A549 (cell line): ENCODE data around the gene DGKE. TPM values are rescaled to one million over a fixed set of nuclear protein-coding genes. Genes with fewer than 3 reads are reported as not detected.

Experiments
- ATAC-seq, 2 experiments: fragments of 200-7000 bp in 1 of 2; fragments of >200 bp in 1 of 2; cut with Nextera tagmentation in 1 of 2; cut with Tn5 transposase in 1 of 2; 3 replicates each; pipeline versions ENCODE4 v1.8.0 to v1.9.1; 2018 to 2020; ENCODE audit warnings: mild to moderate bottlenecking in 1 of 2, moderate library complexity in 1 of 2
- CTCF ChIA-PET: fragments of 300-600 bp; sonication (Branson Sonifier 250); formaldehyde crosslinking; extraction: SDS; loops from one replicate; lab custom pipeline; 2021; ENCODE audit warnings: antibody characterized with exemption, inconsistent platforms; lab: Yijun Ruan, JAX
- POLR2A ChIA-PET: fragments of 350-600 bp; formaldehyde crosslinking; extraction: SDS; loops from one replicate; lab custom pipeline; 2021; ENCODE audit warnings: antibody characterized with exemption, inconsistent platforms; lab: Yijun Ruan, JAX
- DNase-seq, 2 experiments: peaks; one replicate each; pipeline versions ENCODE4 v3.0.0 to v3.0.0-alpha.2; 2011 to 2016; ENCODE audit warnings: low read depth in 1 of 2, low spot score in 1 of 2
- FAIRE-seq: peaks from 2 replicates; lab custom pipeline; 2011; peaks lifted over from hg19 to GRCh38; lab: Jason Lieb, UNC
- H3K27ac ChIP-seq, 2 experiments: fragments of >200 bp; sonication (Bioruptor Twin); formaldehyde crosslinking; 3 replicates each; pipeline ENCODE4 v1.5.1; 2016 to 2017
- H3K4me1 ChIP-seq: fragments of >200 bp; sonication (Bioruptor Twin); formaldehyde crosslinking; 3 replicates; pipeline ENCODE4 v1.6.1; 2016
- H3K4me2 ChIP-seq: fragments of >200 bp; sonication (Bioruptor Twin); formaldehyde crosslinking; 3 replicates; pipeline ENCODE4 v1.6.1; 2016
- H3K4me3 ChIP-seq: fragments of >200 bp; sonication (Bioruptor Twin); formaldehyde crosslinking; 3 replicates; pipeline ENCODE4 v1.5.1; 2016
- H3K9me3 ChIP-seq: fragments of >200 bp; sonication (Bioruptor Twin); formaldehyde crosslinking; 3 replicates; pipeline ENCODE4 v1.6.1; 2016
- BHLHE40 ChIP-seq: IDR thresholded peaks from 2 replicates; pipeline ENCODE4 v1.6.1; 2012; ENCODE audit warnings: low read depth, low read length, inconsistent platforms
- CHD2 ChIP-seq: fragments of 150-350 bp; IDR thresholded peaks from 2 replicates; pipeline ENCODE4 v1.6.1; 2014; ENCODE audit warnings: low read length; ENCODE audit not compliant: partially characterized antibody
- CTCF ChIP-seq: fragments of >200 bp; sonication (Bioruptor Twin); formaldehyde crosslinking; IDR thresholded peaks from 3 replicates; pipeline ENCODE4 v1.5.1; 2016
- ELK1 ChIP-seq: fragments of 150-350 bp; IDR thresholded peaks from 2 replicates; pipeline ENCODE4 v1.6.1; 2014; ENCODE audit warnings: low read depth, mild to moderate bottlenecking, low read length
- HDAC2 ChIP-seq: fragments of 200-600 bp; sonication (generic); IDR thresholded peaks from 2 replicates; pipeline ENCODE4 v1.6.1; 2016
- HEYL ChIP-seq: fragments of 250-450 bp; sonication (Bioruptor Pico); IDR thresholded peaks from 2 replicates; pipeline ENCODE4 v1.8.0; 2021; ENCODE audit warnings: mild to moderate bottlenecking, moderate library complexity
- HMGXB4 ChIP-seq: fragments of 250-450 bp; sonication (Bioruptor Pico); IDR thresholded peaks from 2 replicates; pipeline ENCODE4 v1.5.0; 2021; ENCODE audit warnings: mild to moderate bottlenecking, moderate library complexity, borderline replicate concordance
- JUN ChIP-seq, 2 experiments: fragments of >200 bp; sonication (Bioruptor Twin); formaldehyde crosslinking; IDR thresholded peaks; 2 replicates in 1 of 2; 3 replicates in 1 of 2; pipeline ENCODE4 v1.6.1; 2016 to 2017
- KDM5A ChIP-seq: fragments of 200-600 bp; sonication (generic); IDR thresholded peaks from 2 replicates; pipeline ENCODE4 v1.6.1; 2016; ENCODE audit warnings: antibody characterized with exemption, mild to moderate bottlenecking
- MAFK ChIP-seq: fragments of 450-650 bp; IDR thresholded peaks from 2 replicates; pipeline ENCODE4 v1.6.1; 2014; ENCODE audit not compliant: partially characterized antibody
- MAX ChIP-seq: IDR thresholded peaks from 2 replicates; pipeline ENCODE4 v1.6.1; 2012
- RAD21 ChIP-seq, 2 experiments: fragments of >200 bp in 1 of 2; sonication (Bioruptor Twin) in 1 of 2; formaldehyde crosslinking in 1 of 2; IDR thresholded peaks in 1 of 2; conservative IDR thresholded peaks in 1 of 2; 2 replicates in 1 of 2; 3 replicates in 1 of 2; pipeline ENCODE4 v1.6.1; 2012 to 2018; ENCODE audit warnings: inconsistent platforms in 1 of 2
- RFX5 ChIP-seq: fragments of 450-650 bp; IDR thresholded peaks from 2 replicates; pipeline ENCODE4 v1.7.1; 2014; ENCODE audit warnings: antibody characterized with exemption, mild to moderate bottlenecking, moderate library complexity
- RNF2 ChIP-seq: fragments of 200-600 bp; sonication (generic); IDR thresholded peaks from 2 replicates; pipeline ENCODE4 v1.6.1; 2016; ENCODE audit warnings: low read depth, mild to moderate bottlenecking, antibody characterized with exemption, moderate library complexity, borderline replicate concordance
- SMC3 ChIP-seq: fragments of >200 bp; sonication (Bioruptor Twin); formaldehyde crosslinking; IDR thresholded peaks from 3 replicates; pipeline ENCODE4 v1.6.1; 2018; ENCODE audit warnings: inconsistent platforms
- TP53 ChIP-seq: fragments of 250-450 bp; sonication (Bioruptor Pico); IDR thresholded peaks from 2 replicates; pipeline ENCODE4 v1.5.0; 2021; ENCODE audit warnings: mild to moderate bottlenecking, moderate library complexity
- USF2 ChIP-seq: fragments of 450-650 bp; IDR thresholded peaks from 2 replicates; pipeline ENCODE4 v1.6.1; 2014; ENCODE audit warnings: antibody characterized with exemption
- ZSCAN20 ChIP-seq: fragments of 250-450 bp; sonication (Bioruptor Pico); IDR thresholded peaks from 2 replicates; pipeline ENCODE4 v1.8.0; 2022; ENCODE audit warnings: mild to moderate bottlenecking, moderate library complexity
- WGBS: methylation state at CpG from one replicate; pipeline ENCODE4 v1.1.6; 2017; ENCODE audit errors: missing lambda C conversion rate; 5-methylcytosine and 5-hydroxymethylcytosine counted together
- polyA plus RNA-seq, 4 experiments: library from polyadenylated mRNA; depleted of rRNA in 3 of 4; stranded (reverse); fragments of >200 nt; fragmentation: RNase III in 1 of 4; extraction: RNeasy Plus Mini Kit Qiagen cat#74134 plus additional on column Dnase treatment in 1 of 4; gene quantifications; 2 replicates in 3 of 4; 3 replicates in 1 of 4; pipeline ENCODE4 v1.2.3, GENCODE V29; 2011 to 2017

DGKE gene
- polyA plus RNA-seq, 2 of the 4 experiments (the other 2 are of a cell fraction) = 3.4 to 4.6 TPM

GRCh38 chr17:56890390-56890789 is 56.4 kb downstream of the DGKE start:
- ChIA-PET CTCF (interaction anchor here (0.9 to 4.8 kb wide), 7 partner anchors 11 to 110 kb away, joined by 3 to 23 read pairs (median 5); no protein-coding TSS in a partner anchor), POLR2A (interaction anchor here (1.4 kb wide), 1 partner anchor 24 kb away, joined by 6 read pairs; the partner anchor contains the start of gene TRIM25)
- FAIRE-seq = no peak

GRCh38 chr17:56890906-56891674 is 57.1 kb downstream of the DGKE start:
- Histone ChIP-seq H3K27ac (no peak overlapping the region), H3K4me3 (no peak overlapping the region), H3K4me1 (no peaks in the 10 kb centered on the region), H3K4me2 (no peak overlapping the region), H3K9me3 (peaks cover 16% of the 10 kb centered on the region)
- FAIRE-seq (no peak), DNase-seq (no peak), ATAC-seq (no peak)
- WGBS = 92% methylated on average over 7 of the region's 7 CpGs
- no peak for TF ChIP-seq KDM5A
- TF ChIP-seq ZSCAN20 (CRISPR knock-in tag) = no peak
- no peak for TF ChIP-seq MAFK
- no peak for TF ChIP-seq USF2
- TF ChIP-seq HMGXB4 (CRISPR knock-in tag) = no peak
- no peak for TF ChIP-seq HDAC2
- no peak for TF ChIP-seq RFX5
- TF ChIP-seq RAD21 (conservative IDR thresholded peaks at IDR 0.05 in 1 of 2, IDR thresholded peaks at IDR 0.05 in 1 of 2) = no peak
- no peak for TF ChIP-seq MAX
- TF ChIP-seq JUN (IDR thresholded peaks at IDR 0.05) = no peak
- TF ChIP-seq TP53 = no peak
- TF ChIP-seq ELK1 = no peak
- TF ChIP-seq BHLHE40 = no peak
- CTCF ChIA-PET = interaction anchor here (0.5 to 4.8 kb wide), 9 partner anchors 12 to 111 kb away, joined by 3 to 23 read pairs (median 5); no protein-coding TSS in a partner anchor
- POLR2A ChIA-PET = interaction anchor here (1.4 kb wide), 1 partner anchor 23 kb away, joined by 6 read pairs; the partner anchor contains the start of gene TRIM25

More at GRCh38 chr17:56890390-56890789, 56.4 kb downstream of the DGKE start:
- no peak overlapping the region for H3K4me3 ChIP-seq
- H3K27ac ChIP-seq = no peak overlapping the region
- WGBS = 91% methylated on average over 6 of the region's 6 CpGs
- ATAC-seq (no peak), DNase-seq (no peak)
- peaks cover 16% of the 10 kb centered on the region for H3K9me3 ChIP-seq
- no peak overlapping the region for H3K4me2 ChIP-seq
- H3K4me1 ChIP-seq = no peaks in the 10 kb centered on the region
- TF ChIP-seq HEYL = no peak

GRCh38 chr17:56891751-56892150 is 57.8 kb downstream of the DGKE start:
- Histone ChIP-seq H3K4me2 (no peak overlapping the region), H3K4me3 (no peak overlapping the region), H3K4me1 (peaks cover 6% of the 10 kb centered on the region), H3K27ac (no peak overlapping the region), H3K9me3 (peaks cover 16% of the 10 kb centered on the region)
- FAIRE-seq (no peak), ATAC-seq (peak in 1 of 2 experiments; percentile 57; a peak in 3 of 6 replicates), DNase-seq (peak in 1 of 2 experiments; percentile 30)
- TF ChIP-seq CTCF (0 out of 3 replicates have a peak, but pooled peaks have one; percentile 22), RNF2 (no peak), CHD2 (no peak), SMC3 (0 out of 3 replicates have a peak, but pooled peaks have one; percentile 12)
- POLR2A ChIA-PET = no interaction called here
- CTCF ChIA-PET = interaction anchor here (0.9 to 4.8 kb wide), 5 partner anchors 13 to 72 kb away, joined by 3 to 23 read pairs (median 10); no protein-coding TSS in a partner anchor
- WGBS = 93% methylated on average over 16 of the region's 16 CpGs
